Heart left ventricle (tissue), 16 donors: Measurements from ENCODE around the gene AP4M1. TPM values are rescaled to one million over a fixed set of nuclear protein-coding genes. Genes with fewer than 3 reads are reported as not detected.

ENCODE experiments used
- ATAC-seq, 4 donors: fragments of 200-7000 bp; cut with Tn5 transposase; one replicate each; pipeline ENCODE4 v1.9.1; 2020 to 2022; ENCODE audit warnings: moderate library complexity in 4 of 4, mild to moderate bottlenecking in 3 of 4, moderate number of reproducible peaks in 1 of 4
- DNase-seq, 5 donors: peaks; one replicate each; pipeline ENCODE4 v3.0.0-alpha.2; 2020
- H3K27ac ChIP-seq, 12 donors: fragments of 200-600 bp; sonication (generic) in 4 of 12; one replicate each; pipeline versions ENCODE4 v1.5.0 to v1.8.0; 2016 to 2022; ENCODE audit warnings: mild to moderate bottlenecking in 2 of 12
- H3K27me3 ChIP-seq, 9 donors: fragments of 200-600 bp; sonication (generic) in 2 of 9; one replicate each; pipeline versions ENCODE4 v1.5.1 to v1.8.0; 2016 to 2022; ENCODE audit warnings: mild to moderate bottlenecking in 3 of 9
- H3K36me3 ChIP-seq, 9 donors: fragments of 200-600 bp; sonication (generic) in 2 of 9; one replicate each; pipeline versions ENCODE4 v1.5.0 to v1.8.0; 2018 to 2022; ENCODE audit warnings: mild to moderate bottlenecking in 2 of 9
- H3K4me1 ChIP-seq, 12 donors: fragments of 200-600 bp; sonication (generic) in 4 of 12; one replicate each; pipeline versions ENCODE4 v1.5.0 to v1.8.0; 2016 to 2022; ENCODE audit warnings: mild to moderate bottlenecking in 3 of 12
- H3K4me3 ChIP-seq, 12 donors: fragments of 200-600 bp; sonication (generic) in 4 of 12; one replicate each; pipeline versions ENCODE4 v1.5.0 to v1.8.0; 2017 to 2022; ENCODE audit warnings: mild to moderate bottlenecking in 9 of 12, moderate library complexity in 4 of 12
- H3K9me3 ChIP-seq, 12 donors: fragments of 200-600 bp; sonication (generic) in 4 of 12; one replicate each; pipeline versions ENCODE4 v1.5.0 to v1.8.0; 2016 to 2022; ENCODE audit warnings: mild to moderate bottlenecking in 1 of 12
- CTCF ChIP-seq, 12 donors: fragments of 200-600 bp; sonication (generic) in 4 of 12; IDR thresholded peaks; one replicate each; pipeline versions ENCODE4 v1.5.0 to v1.8.0; 2018 to 2022; ENCODE audit warnings: antibody characterized with exemption in 12 of 12, mild to moderate bottlenecking in 5 of 12
- POLR2A ChIP-seq, 2 donors: fragments of 450-650 bp; IDR thresholded peaks; one replicate each; pipeline ENCODE4 v1.6.1; 2017; ENCODE audit warnings: antibody characterized with exemption in 2 of 2, mild to moderate bottlenecking in 2 of 2, moderate library complexity in 2 of 2
- WGBS, 4 donors: extraction: QIAGEN DNeasy Blood & Tissue Kit in 2 of 4; methylation state at CpG; one replicate each; pipeline versions ENCODE4 v1.1.5 to v1.1.7; 2013 to 2018; 5-methylcytosine and 5-hydroxymethylcytosine counted together
- intact Hi-C, 10 donors: fragments of 100-400 bp; cut with DNase I; formaldehyde crosslinking; loops; one replicate each; pipeline versions ENCODE4 v1.11.1 to v1.14.2; 2022
- polyA plus RNA-seq, 2 donors: library from polyadenylated mRNA; stranded (reverse); fragments of 200-250 nt; gene quantifications; one replicate each; pipeline ENCODE4 v1.2.3, GENCODE V29; 2013
- total RNA-seq, 9 donors: library from RNA; depleted of rRNA in 2 of 9; stranded (reverse); fragments of >200 nt in 2 of 9; fragmentation: NEBNext Ultra II Directional in 3 of 9; extraction: Animal tissue kit (Norgen Biotek cat#: 25700) in 3 of 9; gene quantifications; one replicate each; pipeline versions ENCODE4 v1.1.0 to v1.2.4, GENCODE V29; 2016 to 2023
- donor health status: ischemic (EF 13 %, LVEDD 7.1; RV severe dilation, severe dysfunction).
- donor health status: healthy with polysubstance abuse.
- donor health status: DM: no; HTN: yes; CAD: no.
- donor health status: DM: no; HTN: no; CAD: no.
- donor health status: ischemic (EF 25% LVEDD 6.9; RV normal size, moderate dysfunction).
- donor health status: ischemic (EF 25% LVEDD 5.7; RV mildly dilated, moderate dysfunction).
- donor health status: healthy.
- donor health status: DM: yes; HTN: yes; CAD: no.
- donor health status: ischemic (EF 35%, LVEDD 5.7; RV mildly dilated, moderate dysfunction).
- donor health status: nonischemic (EF 11% LVEDD 7.7; RV severe dilation, severe dysfunction).
- donor health status: DM: yes; HTN: yes; CAD: no.
- donor health status: PGD.
- donor health status: ischemic (EF 29% LVEDD 5.4; RV normal size, mild dysfunction).
- donor health status: nonischemic (EF 23%, LVEDD 6.1; RV moderate dilation, normal function).

Gene AP4M1
- total and polyA plus RNA-seq, 11 donors, result 8.9 to 19.3 (median 12.3) TPM

DNA sequence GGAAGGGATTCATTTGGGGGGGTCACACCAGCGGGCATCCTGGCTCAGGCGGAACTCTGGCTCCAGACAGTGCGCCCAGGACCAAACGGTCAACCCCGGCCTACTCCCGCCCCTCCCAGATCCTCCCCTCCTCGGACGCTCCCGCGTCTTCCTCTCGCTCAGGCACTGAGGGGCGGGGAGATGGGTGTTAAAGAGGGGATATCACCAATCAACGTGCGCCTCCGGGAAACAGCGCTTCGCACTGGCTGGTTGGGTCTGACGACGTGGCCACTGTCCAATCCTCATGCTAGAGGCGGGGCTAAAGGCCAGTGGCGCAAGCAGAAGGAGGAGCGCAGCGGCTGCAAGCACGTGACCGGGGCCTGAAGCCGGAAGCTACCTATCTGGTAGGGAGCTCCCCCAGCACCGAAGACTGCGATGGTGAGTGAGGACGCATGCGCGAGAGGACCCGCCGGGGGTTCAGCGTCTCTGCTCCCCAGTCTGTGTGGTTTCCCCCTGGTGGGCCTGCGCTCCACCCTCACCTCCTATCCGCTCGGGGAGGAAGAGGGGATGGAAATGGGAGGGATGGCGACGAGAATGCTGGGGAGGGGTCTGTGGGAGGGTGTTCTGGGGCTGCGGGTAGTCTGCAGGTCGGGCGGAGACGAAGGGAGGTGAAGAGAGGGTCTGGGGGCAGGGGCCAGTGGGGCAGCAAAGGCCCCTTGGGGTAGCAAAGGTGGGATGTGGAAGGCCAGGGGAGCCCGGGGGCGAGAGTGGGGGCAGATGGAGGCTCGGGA is 47.3 kb downstream of the AP4M1 start, which contains the start of gene LAMTOR4:
TSS of gene LAMTOR4 (plus strand) at position 360 of the 770 bp plus-strand sequence. CDS start at position 415, 55 bp downstream.
- Histone ChIP-seq H3K27ac (peak within 1 kb of the TSS; percentile 67 to 89 (median 84)), H3K4me1 (peaks cover 0 to 50% (median 12%) of the 10 kb centered on the region in 12 donors), H3K27me3 (no peaks in the 10 kb centered on the region), H3K36me3 (peaks cover 0 to 30% (median 8%) of the 10 kb centered on the region in 9 donors), H3K9me3 (no peaks in the 10 kb centered on the region), H3K4me3 (peak within 1 kb of the TSS; percentile 61 to 97 (median 81))
- DNase-seq, result peak; percentile 99 to 100 (median 99)
- peak in 1 of 2 donors; percentile 94 for TF ChIP-seq POLR2A (IDR thresholded peaks at IDR 0.05)
- no peak for TF ChIP-seq CTCF (IDR thresholded peaks at IDR 0.05)
- WGBS, 4 donors, result 0 to 2% (median 1%) methylated on average over 18 to 46 of the region's 46 CpGs
- intact Hi-C loops, result loop anchor here in 1 of 10 donors (10.0 kb wide), 1 partner anchor 196 kb away; no protein-coding TSS in a partner anchor
- peak; percentile 99 to 100 (median 100) for ATAC-seq

- H3K9me3 ChIP-seq, result no peaks in the 10 kb centered on the region
- DNase-seq (no peak), ATAC-seq (no peak)
- TF ChIP-seq CTCF (IDR thresholded peaks at IDR 0.05) (no peak), POLR2A (IDR thresholded peaks at IDR 0.05) (no peak)
- intact Hi-C loops, result no loop called here
- H3K4me1 ChIP-seq, result peaks cover 0 to 75% (median 19%) of the 10 kb centered on the region in 12 donors
- peak overlapping the region in 1 of 12 donors; percentile 66 for H3K27ac ChIP-seq
- peaks cover 0 to 62% (median 38%) of the 10 kb centered on the region in 9 donors for H3K36me3 ChIP-seq
- no peak overlapping the region for H3K4me3 ChIP-seq
- H3K27me3 ChIP-seq, result no peaks in the 10 kb centered on the region
Observed at GRCh38 chr7:100152404-100152803, 51.0 kb downstream of the AP4M1 start.

GRCh38 chr7:100152937-100153666 is 51.7 kb downstream of the AP4M1 start:
- Histone ChIP-seq H3K36me3 (peaks cover 0 to 62% (median 38%) of the 10 kb centered on the region in 9 donors), H3K27me3 (no peaks in the 10 kb centered on the region), H3K4me1 (peaks cover 0 to 75% (median 23%) of the 10 kb centered on the region in 12 donors), H3K27ac (peak overlapping the region in 1 of 12 donors; percentile 66), H3K9me3 (no peaks in the 10 kb centered on the region), H3K4me3 (no peak overlapping the region)
- WGBS, 4 donors, result 88 to 91% (median 89%) methylated on average over 18 of the region's 18 CpGs
- TF ChIP-seq CTCF (IDR thresholded peaks at IDR 0.05) (no peak), POLR2A (IDR thresholded peaks at IDR 0.05) (no peak)
- intact Hi-C loops, result no loop called here
- DNase-seq (no peak), ATAC-seq (no peak)
